ENCODE results near the gene SPATA2L. TPM values are rescaled to one million over a fixed set of nuclear protein-coding genes. Genes with fewer than 3 reads are reported as not detected.

Gene SPATA2L
- total and polyA plus RNA-seq, 2 of the 13 experiments (the other 11 are each of a cell fraction or from before 2014, with no cell fraction given) = 9.1 to 20.7 TPM

- TF ChIP-seq KDM5A (IDR thresholded peaks at IDR 0.05; ENCODE audit: borderline replicate concordance, low read length) = no peak
- TF ChIP-seq ZNF616 (CRISPR knock-in tag; IDR thresholded peaks at IDR 0.05; ENCODE audit: low read depth) = no peak
- TF ChIP-seq MEIS1 (CRISPR knock-in tag; IDR thresholded peaks at IDR 0.05; ENCODE audit: borderline replicate concordance) = no peak
- TF ChIP-seq ZEB1 (IDR thresholded peaks at IDR 0.05; ENCODE audit: insufficient replicate concordance, low read depth) = no peak
- no peak for TF ChIP-seq MED13 (CRISPR knock-in tag; IDR thresholded peaks at IDR 0.05)
- no peak for TF ChIP-seq MAZ (IDR thresholded peaks at IDR 0.05; ENCODE audit: borderline replicate concordance, low read depth, low read length)
- no peak; the same call in 1 of the 2 replicates for TF ChIP-seq MAZ (CRISPR knock-in tag; IDR thresholded peaks at IDR 0.05; ENCODE audit: low read depth)
- no peak for TF ChIP-seq GLMP (CRISPR knock-in tag; IDR thresholded peaks at IDR 0.05; ENCODE audit: borderline replicate concordance)
- TF ChIP-seq ATF7-NPFF (CRISPR knock-in tag; IDR thresholded peaks at IDR 0.05; ENCODE audit: low read depth) = peak; percentile 57
- TF ChIP-seq NRL (CRISPR knock-in tag; IDR thresholded peaks at IDR 0.05; ENCODE audit: borderline replicate concordance) = no peak
- TF ChIP-seq NPAS2 (CRISPR knock-in tag; IDR thresholded peaks at IDR 0.05; ENCODE audit: borderline replicate concordance) = no peak
- TF ChIP-seq FLYWCH1 (CRISPR knock-in tag; IDR thresholded peaks at IDR 0.05) = no peak
- no peak for TF ChIP-seq ZKSCAN1 (IDR thresholded peaks at IDR 0.05; ENCODE audit: low read length)
- TF ChIP-seq ZNF609 (CRISPR knock-in tag; IDR thresholded peaks at IDR 0.05; ENCODE audit: borderline replicate concordance) = peak; percentile 85
- no peak for TF ChIP-seq ZNF276 (CRISPR knock-in tag; IDR thresholded peaks at IDR 0.05; ENCODE audit: low read depth)
- no peak for TF ChIP-seq ELK4 (CRISPR knock-in tag; IDR thresholded peaks at IDR 0.05; ENCODE audit: borderline replicate concordance)
- no peak for TF ChIP-seq SETDB1 (CRISPR knock-in tag; IDR thresholded peaks at IDR 0.05; ENCODE audit: borderline replicate concordance)
- no peak for TF ChIP-seq PREB (CRISPR knock-in tag; IDR thresholded peaks at IDR 0.05)
Observed at GRCh38 chr16:89693931-89694783, 7.3 kb downstream of the SPATA2L start (continued).
